ENCODE measurements around the gene GSK3A. TPM values are rescaled to one million over a fixed set of nuclear protein-coding genes. Genes with fewer than 3 reads are reported as not detected.

Gene GSK3A
- total RNA-seq, 1 experiment from 2014 or later = 58.8 TPM

GRCh38 chr19:42199440-42200115 is 42.8 kb downstream of the GSK3A start:
- TF ChIP-seq CTCF (IDR thresholded peaks at IDR 0.05; ENCODE audit: unreplicated experiment) = no peak
- peaks cover 55% of the 10 kb centered on the region for H3K4me1 Mint-ChIP-seq (ENCODE audit: low read depth, unreplicated experiment)
- no peaks in the 10 kb centered on the region for H3K9me3 Mint-ChIP-seq (ENCODE audit: low read depth, unreplicated experiment)
- no peaks in the 10 kb centered on the region for H3K27me3 Mint-ChIP-seq (ENCODE audit: unreplicated experiment)
- intact Hi-C loops (cut with micrococcal nuclease; ENCODE audit: unreplicated experiment) = no loop called here
- BruUV-seq (replicated peaks) = no TSS peak
- H3K4me3 Mint-ChIP-seq (ENCODE audit: low read depth, unreplicated experiment) = no peak overlapping the region
- H3K36me3 Mint-ChIP-seq (ENCODE audit: insufficient read depth, unreplicated experiment) = peaks cover 72% of the 10 kb centered on the region
- CTCF ChIA-PET = no interaction called here
- no peak overlapping the region for H3K27ac Mint-ChIP-seq (ENCODE audit: unreplicated experiment)
- no peak for DNase-seq

- H3K9me3 Mint-ChIP-seq (ENCODE audit: low read depth, unreplicated experiment) = peaks cover 3% of the 10 kb centered on the region
- peaks cover 67% of the 10 kb centered on the region for H3K36me3 Mint-ChIP-seq (ENCODE audit: insufficient read depth, unreplicated experiment)
- BruUV-seq (replicated peaks) = TSS peak; percentile 31
- H3K27ac Mint-ChIP-seq (ENCODE audit: unreplicated experiment) = peak overlapping the region; percentile 2
- intact Hi-C loops (cut with micrococcal nuclease; ENCODE audit: unreplicated experiment) = no loop called here
- TF ChIP-seq CTCF (IDR thresholded peaks at IDR 0.05; ENCODE audit: unreplicated experiment) = no peak
- peaks cover 62% of the 10 kb centered on the region for H3K4me1 Mint-ChIP-seq (ENCODE audit: low read depth, unreplicated experiment)
- DNase-seq = no peak
- CTCF ChIA-PET = no interaction called here
- no peak overlapping the region for H3K4me3 Mint-ChIP-seq (ENCODE audit: low read depth, unreplicated experiment)
- no peaks in the 10 kb centered on the region for H3K27me3 Mint-ChIP-seq (ENCODE audit: unreplicated experiment)
Observed at GRCh38 chr19:42198676-42199439, 43.5 kb downstream of the GSK3A start.

- Mint-ChIP-seq H3K27me3 (ENCODE audit: unreplicated experiment) (no peaks in the 10 kb centered on the region), H3K4me1 (ENCODE audit: low read depth, unreplicated experiment) (peaks cover 64% of the 10 kb centered on the region), H3K27ac (ENCODE audit: unreplicated experiment) (peak overlapping the region; percentile 74), H3K9me3 (ENCODE audit: low read depth, unreplicated experiment) (peaks cover 3% of the 10 kb centered on the region), H3K36me3 (ENCODE audit: insufficient read depth, unreplicated experiment) (peaks cover 65% of the 10 kb centered on the region), H3K4me3 (ENCODE audit: low read depth, unreplicated experiment) (no peak overlapping the region)
- no TSS peak for BruUV-seq (replicated peaks)
- intact Hi-C loops (cut with micrococcal nuclease; ENCODE audit: unreplicated experiment) = no loop called here
- CTCF ChIA-PET = interaction anchor here (0.7 to 0.8 kb wide), 3 partner anchors 10 to 1395 kb away, joined by 4 to 7 read pairs (median 6); no protein-coding TSS in a partner anchor
- peak; percentile 67 for DNase-seq
- TF ChIP-seq CTCF (IDR thresholded peaks at IDR 0.05; ENCODE audit: unreplicated experiment) = no peak
Observed at GRCh38 chr19:42197375-42197817, 45.0 kb downstream of the GSK3A start.

- no peaks in the 10 kb centered on the region for H3K27me3 Mint-ChIP-seq (ENCODE audit: unreplicated experiment)
- intact Hi-C loops (cut with micrococcal nuclease; ENCODE audit: unreplicated experiment) = no loop called here
- peaks cover 66% of the 10 kb centered on the region for H3K36me3 Mint-ChIP-seq (ENCODE audit: insufficient read depth, unreplicated experiment)
- DNase-seq = no peak
- no peak overlapping the region for H3K4me3 Mint-ChIP-seq (ENCODE audit: low read depth, unreplicated experiment)
- BruUV-seq (replicated peaks) = no TSS peak
- H3K27ac Mint-ChIP-seq (ENCODE audit: unreplicated experiment) = peak overlapping the region; percentile 74
- CTCF ChIA-PET = no interaction called here
- H3K9me3 Mint-ChIP-seq (ENCODE audit: low read depth, unreplicated experiment) = peaks cover 3% of the 10 kb centered on the region
- peaks cover 64% of the 10 kb centered on the region for H3K4me1 Mint-ChIP-seq (ENCODE audit: low read depth, unreplicated experiment)
- TF ChIP-seq CTCF (IDR thresholded peaks at IDR 0.05; ENCODE audit: unreplicated experiment) = no peak
Observed at GRCh38 chr19:42196011-42197001, 46.1 kb downstream of the GSK3A start.

All from Calu3 (cell line).